Vagina (tissue), 2 donors: ENCODE results near the gene CFAP74.

Source experiments
- POLR2AphosphoS5 ChIP-seq, 2 donors: sonication (generic); formaldehyde crosslinking; IDR thresholded peaks; one replicate each; pipeline ENCODE4 v1.9.0; 2017; ENCODE audit warnings: antibody characterized with exemption in 2 of 2, mild to moderate bottlenecking in 2 of 2, low read depth in 1 of 2; ENCODE audit not compliant: insufficient read depth in 1 of 2
- TF ChIP-seq, protein P1 (sequence below), 3 experiments: fragments of 450-650 bp in 2 of 3; fragments of 200-600 bp in 1 of 3; sonication (generic) in 1 of 3; IDR thresholded peaks; one replicate each; pipeline ENCODE4 v1.5.1; 2017 to 2019; ENCODE audit warnings: antibody characterized with exemption in 3 of 3, mild to moderate bottlenecking in 2 of 3, moderate library complexity in 2 of 3

- TF ChIP-seq, protein P1, sequence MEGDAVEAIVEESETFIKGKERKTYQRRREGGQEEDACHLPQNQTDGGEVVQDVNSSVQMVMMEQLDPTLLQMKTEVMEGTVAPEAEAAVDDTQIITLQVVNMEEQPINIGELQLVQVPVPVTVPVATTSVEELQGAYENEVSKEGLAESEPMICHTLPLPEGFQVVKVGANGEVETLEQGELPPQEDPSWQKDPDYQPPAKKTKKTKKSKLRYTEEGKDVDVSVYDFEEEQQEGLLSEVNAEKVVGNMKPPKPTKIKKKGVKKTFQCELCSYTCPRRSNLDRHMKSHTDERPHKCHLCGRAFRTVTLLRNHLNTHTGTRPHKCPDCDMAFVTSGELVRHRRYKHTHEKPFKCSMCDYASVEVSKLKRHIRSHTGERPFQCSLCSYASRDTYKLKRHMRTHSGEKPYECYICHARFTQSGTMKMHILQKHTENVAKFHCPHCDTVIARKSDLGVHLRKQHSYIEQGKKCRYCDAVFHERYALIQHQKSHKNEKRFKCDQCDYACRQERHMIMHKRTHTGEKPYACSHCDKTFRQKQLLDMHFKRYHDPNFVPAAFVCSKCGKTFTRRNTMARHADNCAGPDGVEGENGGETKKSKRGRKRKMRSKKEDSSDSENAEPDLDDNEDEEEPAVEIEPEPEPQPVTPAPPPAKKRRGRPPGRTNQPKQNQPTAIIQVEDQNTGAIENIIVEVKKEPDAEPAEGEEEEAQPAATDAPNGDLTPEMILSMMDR (IDR thresholded peaks at IDR 0.05), result no peak
- TF ChIP-seq POLR2AphosphoS5 (IDR thresholded peaks at IDR 0.05; ENCODE audit: insufficient read depth in 1 of 2, low read depth in 1 of 2), result no peak
Measured at GRCh38 chr1:1894354-1895059, 109.1 kb downstream of the CFAP74 start.
